HG03439 (cell line): ENCODE measurements around the gene GOLGA7B.

Source experiments
- ATAC-seq: cut with Tn5 transposase; IDR thresholded peaks from one replicate; pipeline ENCODE4 v1.9.1; 2021; ENCODE audit warnings: mild to moderate bottlenecking, moderate library complexity; ENCODE audit not compliant: unreplicated experiment

Gene GOLGA7B

GRCh38 chr10:97866524-97867219, 17.0 kb downstream of the GOLGA7B start:
- no peak for ATAC-seq

GRCh38 chr10:97867220-97867800, 17.7 kb downstream of the GOLGA7B start:
- no peak for ATAC-seq

DNA sequence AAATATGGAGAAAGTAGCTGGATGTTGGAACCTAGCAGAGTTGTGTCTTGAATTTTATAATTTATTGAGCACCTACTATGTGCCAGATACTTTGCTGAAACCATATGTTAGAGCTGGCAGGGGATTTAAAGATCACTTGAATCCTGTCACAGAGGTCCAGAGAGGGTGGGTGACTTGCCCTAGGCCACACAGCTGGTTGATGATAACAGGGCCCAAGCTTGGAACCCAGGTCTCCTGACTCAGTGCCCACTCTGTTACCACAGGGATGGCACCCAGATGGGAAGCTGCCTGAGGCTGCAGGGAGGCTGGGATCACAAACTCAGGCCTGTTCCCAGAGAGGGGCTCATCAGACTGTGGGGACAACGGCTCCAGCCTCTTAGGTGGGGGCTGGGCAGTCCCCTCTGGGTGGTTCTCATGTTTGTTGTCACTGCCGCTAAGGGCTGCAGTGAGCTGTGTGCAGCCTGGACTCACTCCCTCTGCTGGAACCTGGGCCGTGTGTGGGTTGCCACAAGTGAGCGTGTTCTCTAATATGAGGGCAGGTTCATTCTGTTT, 18.6 kb downstream of the GOLGA7B start:
- no peak for ATAC-seq

DNA sequence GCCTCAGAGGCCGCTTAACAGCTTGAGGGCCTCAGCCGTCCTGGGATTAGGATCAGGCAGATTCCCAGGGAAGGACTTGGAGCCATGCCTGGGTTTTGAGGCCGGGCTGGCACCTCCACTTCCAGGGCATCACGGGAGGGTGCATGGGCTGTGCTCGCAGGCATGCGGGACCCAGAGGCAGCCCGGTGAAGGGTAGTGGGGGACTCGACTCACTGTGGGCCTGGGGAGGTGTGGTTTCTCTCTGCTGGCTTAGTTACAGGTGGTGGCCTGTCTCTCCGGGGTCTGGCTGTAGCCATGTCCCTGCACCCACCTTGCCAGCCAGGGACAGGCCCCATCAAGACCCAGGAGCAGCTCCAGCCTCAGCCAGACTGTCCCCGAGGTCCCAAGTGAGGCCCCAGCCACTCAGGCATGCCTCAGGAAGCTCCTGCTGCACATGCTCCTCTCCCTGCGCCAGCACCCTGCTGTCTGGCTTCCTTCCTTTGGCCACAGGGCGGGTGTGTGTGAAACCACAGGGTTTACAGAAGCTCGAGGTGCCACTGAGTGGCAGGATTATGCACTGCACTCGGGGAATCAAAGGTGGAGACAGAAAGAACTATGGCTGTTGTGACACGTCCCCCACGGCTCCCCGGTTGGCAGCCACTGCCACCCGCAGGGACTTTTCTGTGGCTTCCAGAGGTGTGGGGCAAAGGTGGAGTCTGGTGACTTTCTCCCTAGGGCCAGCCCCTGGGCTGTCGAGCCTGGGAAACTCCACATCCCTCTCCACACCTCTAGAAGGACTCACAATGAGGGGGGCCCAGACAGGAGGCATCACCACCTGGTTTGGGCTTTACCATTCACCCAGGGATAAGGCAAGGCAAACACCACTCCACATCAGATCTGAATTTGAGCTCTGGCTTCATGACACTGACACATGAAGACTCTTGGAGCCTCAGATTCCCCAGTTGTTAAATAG, 19.7 kb downstream of the GOLGA7B start:
- ATAC-seq: peak; percentile 80

- no peak for ATAC-seq
Measured at GRCh38 chr10:97870990-97871389, 21.3 kb downstream of the GOLGA7B start.

DNA sequence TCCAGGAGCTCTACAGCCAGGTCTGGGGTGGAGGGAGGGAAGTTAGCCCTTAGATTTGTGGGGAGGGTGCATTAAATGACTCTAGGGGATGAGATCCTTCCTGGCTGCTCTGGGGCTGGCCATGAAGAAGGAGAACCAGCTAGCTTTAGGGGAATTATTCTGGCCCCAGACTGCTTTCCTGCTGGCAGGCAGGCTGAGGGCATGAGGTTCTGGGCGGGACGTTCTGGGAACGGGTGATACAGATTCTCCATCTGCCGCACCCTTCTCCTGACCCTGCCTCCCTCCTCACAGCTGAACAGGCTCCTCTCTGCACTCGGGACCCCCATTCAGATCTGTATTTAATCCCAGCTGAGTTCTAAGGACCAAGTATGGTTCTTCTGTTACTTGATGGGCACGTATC, 23.9 kb downstream of the GOLGA7B start:
- no peak for ATAC-seq

DNA sequence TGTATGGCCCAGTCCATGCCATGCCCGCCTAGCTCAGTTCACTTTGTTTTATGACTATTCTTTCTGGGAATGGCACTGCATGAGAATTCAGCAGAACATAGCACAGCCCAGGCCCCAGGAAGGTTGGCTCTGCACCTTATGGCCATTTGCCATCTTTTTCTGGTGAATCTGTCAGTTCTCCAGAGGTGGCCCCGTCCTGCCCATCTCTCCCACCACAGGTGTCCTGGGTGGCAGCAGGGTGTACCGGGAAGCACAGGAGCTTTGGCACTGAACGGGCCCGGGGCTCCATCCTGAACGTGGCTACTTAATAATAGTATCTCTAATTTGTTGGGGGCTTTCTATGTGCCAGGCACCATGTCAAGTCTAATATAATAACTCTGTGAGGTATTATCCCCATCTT, 24.7 kb downstream of the GOLGA7B start:
- ATAC-seq: no peak

DNA sequence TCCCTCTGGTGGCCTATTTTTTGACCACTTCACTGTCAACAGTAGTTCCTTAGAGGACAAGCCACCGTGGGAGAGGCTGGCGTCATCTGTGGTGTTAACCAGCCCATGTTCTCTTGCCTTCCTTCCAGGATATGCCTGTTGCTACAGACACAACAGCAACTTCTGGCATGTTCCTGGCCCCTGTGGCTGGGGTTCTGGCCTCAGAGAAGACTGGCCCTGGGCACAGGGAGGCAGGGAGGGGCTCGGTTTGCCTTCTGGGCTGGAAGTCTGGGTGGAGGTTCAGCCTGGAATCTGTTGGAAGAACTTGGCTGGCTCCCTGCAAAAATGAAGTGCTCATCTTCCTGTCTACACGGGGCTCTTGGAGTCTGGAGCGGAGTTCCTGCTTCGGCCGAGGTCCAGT, 25.7 kb downstream of the GOLGA7B start:
- no peak for ATAC-seq

GRCh38 chr10:97876402-97876801, 26.8 kb downstream of the GOLGA7B start:
- ATAC-seq: no peak

DNA sequence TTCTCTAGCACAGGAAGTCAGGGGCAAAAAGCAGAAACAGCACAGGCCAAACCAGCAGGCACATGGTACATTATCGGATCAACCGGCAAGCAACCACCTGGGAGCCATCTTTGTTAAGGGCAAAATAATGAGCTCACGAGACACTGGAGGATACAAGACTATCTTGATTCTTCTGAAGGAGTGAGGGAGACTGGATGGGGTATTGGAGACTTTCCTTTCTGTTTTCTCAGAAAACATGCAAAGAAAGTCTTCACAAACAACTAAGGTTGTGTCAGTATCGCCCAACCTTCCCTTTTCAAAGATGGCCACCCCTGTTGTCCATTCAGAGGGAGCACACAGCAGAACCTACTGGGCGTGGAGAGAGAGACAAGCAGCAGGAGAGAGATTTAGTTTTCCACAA, 29.6 kb downstream of the GOLGA7B start:
- no peak for ATAC-seq

GRCh38 chr10:97880109-97880508, 30.5 kb downstream of the GOLGA7B start:
- no peak for ATAC-seq

- no peak for ATAC-seq
Measured at GRCh38 chr10:97882142-97883091, 32.8 kb downstream of the GOLGA7B start.

DNA sequence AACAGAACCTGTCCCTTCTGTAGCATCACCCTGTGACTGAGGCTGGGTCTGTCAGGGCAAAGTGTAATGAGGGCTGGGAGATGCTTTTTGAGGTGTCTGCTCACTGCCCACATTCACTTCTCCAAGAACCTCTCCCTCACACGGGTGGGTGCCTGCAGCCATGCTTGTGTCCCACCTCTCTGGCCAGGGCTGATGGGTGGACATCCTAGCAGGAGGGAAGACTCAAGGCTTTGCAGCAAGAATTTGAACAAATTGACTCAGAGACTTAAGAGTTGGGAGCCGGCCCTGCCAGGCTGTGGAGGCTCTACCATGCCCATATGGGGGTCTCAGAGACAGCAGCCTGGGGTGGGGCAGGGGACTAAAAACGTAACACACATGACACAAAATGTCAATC, 33.4 kb downstream of the GOLGA7B start:
- no peak for ATAC-seq

DNA sequence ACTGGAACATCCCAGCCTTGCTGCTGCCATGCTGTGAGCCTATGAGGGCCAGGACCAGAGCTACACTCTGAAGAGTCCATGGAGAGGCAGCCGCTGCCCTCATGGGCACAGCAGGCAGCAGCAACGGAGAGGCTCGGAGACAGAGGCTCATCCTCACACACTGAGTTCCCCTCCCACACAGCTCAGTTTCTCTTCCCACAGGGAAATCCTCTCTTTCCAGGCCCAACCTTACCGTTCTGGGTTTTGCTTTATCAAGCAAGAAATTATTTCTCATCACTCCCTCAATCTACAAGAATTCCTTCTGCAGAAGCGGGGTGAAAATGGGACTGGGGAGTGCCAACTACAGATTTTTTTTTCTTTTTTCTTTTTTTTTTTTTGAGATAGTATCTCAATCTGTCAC, 36.6 kb downstream of the GOLGA7B start:
- no peak for ATAC-seq

DNA sequence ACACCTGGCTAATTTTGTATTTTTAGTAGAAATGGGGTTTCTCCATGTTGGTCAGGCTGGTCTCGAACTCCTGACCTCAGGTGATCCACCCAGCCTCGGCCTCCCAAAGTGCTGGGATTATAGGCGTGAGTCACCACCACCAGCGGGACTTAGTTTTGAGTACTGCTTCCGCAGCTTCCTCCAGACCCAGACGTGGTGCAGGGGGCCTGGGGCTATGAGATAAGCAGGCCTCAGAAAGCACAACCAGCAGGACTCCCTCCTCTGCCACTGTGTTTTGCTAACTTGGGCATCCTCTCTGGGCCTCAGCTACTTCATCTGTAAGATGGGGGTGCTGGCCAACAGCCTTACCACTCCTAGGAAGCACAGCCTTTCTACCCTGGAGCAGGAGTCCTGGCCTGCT, 37.8 kb downstream of the GOLGA7B start:
- no peak for ATAC-seq

GRCh38 chr10:97888134-97888533, 38.5 kb downstream of the GOLGA7B start:
- no peak for ATAC-seq

- ATAC-seq: no peak
Measured at GRCh38 chr10:97888641-97889262, 39.1 kb downstream of the GOLGA7B start.

DNA sequence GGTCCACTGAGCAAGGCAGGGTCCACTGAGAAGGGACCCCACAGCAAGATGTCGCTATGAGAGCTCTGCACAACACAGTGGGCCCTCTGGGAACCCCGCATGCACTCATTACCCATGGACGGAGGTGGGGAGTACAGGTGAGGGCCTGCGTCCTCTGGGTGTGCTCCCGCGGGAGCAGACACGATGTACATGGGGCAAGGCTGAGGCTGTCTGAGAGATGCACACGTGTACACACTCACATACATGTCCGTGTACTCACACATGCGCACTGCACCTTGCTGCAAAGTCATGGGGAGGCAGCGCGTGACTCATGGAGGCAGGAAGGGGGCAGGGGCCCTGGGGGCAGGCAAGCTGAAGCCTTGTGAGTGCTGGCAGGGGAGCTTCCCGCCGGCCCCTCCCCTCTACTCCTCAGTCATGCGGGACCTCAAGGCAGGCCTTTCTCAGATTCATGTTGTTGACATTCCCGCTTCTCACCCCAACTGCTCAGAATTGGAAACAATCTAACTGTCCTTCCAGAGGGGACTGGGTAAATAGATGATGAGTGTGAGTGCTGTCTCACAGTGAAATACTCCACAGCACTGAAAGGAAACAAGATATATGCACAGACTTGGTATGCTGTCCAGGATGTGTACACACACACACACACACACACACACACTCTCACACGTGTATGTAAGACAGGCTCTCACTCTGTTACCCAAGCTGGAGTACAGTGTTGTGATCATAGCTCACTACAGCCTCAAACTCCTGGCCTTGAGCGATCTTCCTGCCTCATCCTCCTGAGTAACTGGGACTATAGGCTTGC, 40.0 kb downstream of the GOLGA7B start:
- ATAC-seq: no peak

DNA sequence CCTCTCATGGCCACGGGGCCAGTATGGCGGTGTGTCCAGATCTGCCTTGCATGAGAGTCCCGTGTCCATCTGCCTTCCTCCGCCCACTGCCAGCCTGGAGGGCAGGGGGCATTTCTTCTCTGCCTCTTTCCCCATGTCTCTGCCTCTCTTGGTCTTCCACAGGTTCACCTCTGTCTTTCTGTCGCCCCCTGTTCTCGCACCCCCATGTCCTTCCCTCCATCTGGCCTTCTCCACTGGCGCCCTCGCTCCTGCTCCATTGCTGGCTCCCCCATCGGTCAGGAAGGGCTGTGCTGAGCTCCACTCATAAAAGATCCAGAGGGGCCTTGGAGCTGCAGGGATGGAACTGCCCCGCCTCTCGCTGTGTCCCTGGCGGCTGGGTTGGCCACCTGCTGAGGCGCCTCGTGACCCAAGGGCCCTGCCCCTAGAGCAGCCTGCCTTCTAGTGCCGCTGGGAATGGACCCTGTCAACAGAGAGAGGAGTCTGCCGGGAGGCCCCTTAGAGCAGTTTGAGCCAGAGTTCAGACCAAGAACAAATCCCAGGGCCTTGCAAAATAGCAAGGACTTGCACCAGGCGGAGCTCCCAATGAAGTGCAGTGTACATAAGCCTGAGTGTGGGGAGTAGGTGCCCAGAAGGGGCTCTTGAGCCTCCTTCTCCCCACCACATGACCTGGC, 42.0 kb downstream of the GOLGA7B start:
- ATAC-seq: no peak
